T-helper 2 cell treated with Interferon-gamma antibody and Interleukin-4, amounts not matched to agents 5 μg/mL and 100 μg/mL, for 36 hours (primary cell): ENCODE measurements around the gene MAML2.

ENCODE experiments used
- DNase-seq: peaks from one replicate; pipeline ENCODE4 v3.0.0; 2021; ENCODE audit warnings: low spot score
- H3K27ac Mint-ChIP-seq: one replicate; pipeline ENCODE4 v1.8.0; 2021; ENCODE audit warnings: mild to moderate bottlenecking, mixed read lengths
- H3K27me3 Mint-ChIP-seq: one replicate; pipeline ENCODE4 v1.8.0; 2021; ENCODE audit warnings: low read depth, mixed read lengths
- H3K36me3 Mint-ChIP-seq: one replicate; pipeline ENCODE4 v1.8.0; 2021; ENCODE audit warnings: low read depth, mixed read lengths
- H3K4me1 Mint-ChIP-seq: one replicate; pipeline ENCODE4 v1.8.0; 2021; ENCODE audit warnings: low read depth, mixed read lengths
- H3K4me3 Mint-ChIP-seq: one replicate; pipeline ENCODE4 v1.8.0; 2022; ENCODE audit warnings: mild to moderate bottlenecking, moderate library complexity, mixed read lengths
- H3K9me3 Mint-ChIP-seq: one replicate; pipeline ENCODE4 v1.8.0; 2021; ENCODE audit warnings: mixed read lengths

The MAML2 gene

GRCh38 chr11:96088914-96089313 lies 254.1 kb downstream of the MAML2 start:
- Mint-ChIP-seq H3K4me1 (peaks cover 15% of the 10 kb centered on the region), H3K27ac (no peak overlapping the region), H3K4me3 (no peak overlapping the region), H3K27me3 (no peaks in the 10 kb centered on the region), H3K36me3 (peaks cover 15% of the 10 kb centered on the region), H3K9me3 (no peaks in the 10 kb centered on the region)
- DNase-seq = no peak

GRCh38 chr11:96086111-96086510 lies 256.9 kb downstream of the MAML2 start:
- DNase-seq = no peak
- Mint-ChIP-seq H3K9me3 (no peaks in the 10 kb centered on the region), H3K27me3 (no peaks in the 10 kb centered on the region), H3K36me3 (peaks cover 6% of the 10 kb centered on the region), H3K27ac (no peak overlapping the region), H3K4me1 (peaks cover 11% of the 10 kb centered on the region), H3K4me3 (no peak overlapping the region)

DNA sequence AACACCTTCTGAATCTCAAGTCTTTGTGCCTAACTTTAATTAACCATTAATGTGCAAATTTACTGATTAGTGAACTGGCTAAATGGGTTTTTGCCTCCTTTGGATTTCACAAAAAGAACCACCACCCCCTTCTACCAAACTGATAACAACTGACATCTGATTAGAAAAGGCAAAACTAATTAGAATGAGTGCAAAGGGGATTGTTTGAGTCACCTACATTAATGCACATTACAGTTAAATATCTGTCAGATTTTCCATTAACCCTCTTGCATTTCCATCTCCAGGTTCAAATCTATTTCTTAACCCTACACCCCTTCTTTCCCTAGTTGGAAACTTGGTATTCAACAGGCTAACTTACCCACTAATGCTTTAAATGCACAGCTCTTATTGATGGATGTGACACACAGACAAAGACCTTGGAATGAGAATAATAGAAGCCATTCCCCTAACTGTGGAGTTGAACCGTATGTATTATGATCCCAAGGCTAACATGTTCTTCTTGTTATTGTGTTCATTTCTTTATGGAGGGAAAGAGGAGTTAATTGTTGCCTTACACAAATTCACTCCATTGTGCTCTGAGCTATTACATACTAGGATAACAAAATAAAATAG lies 257.6 kb downstream of the MAML2 start:
- Mint-ChIP-seq H3K4me1 (peaks cover 11% of the 10 kb centered on the region), H3K9me3 (no peaks in the 10 kb centered on the region), H3K27ac (no peak overlapping the region), H3K27me3 (no peaks in the 10 kb centered on the region), H3K4me3 (no peak overlapping the region), H3K36me3 (peaks cover 6% of the 10 kb centered on the region)
- no peak for DNase-seq

DNA sequence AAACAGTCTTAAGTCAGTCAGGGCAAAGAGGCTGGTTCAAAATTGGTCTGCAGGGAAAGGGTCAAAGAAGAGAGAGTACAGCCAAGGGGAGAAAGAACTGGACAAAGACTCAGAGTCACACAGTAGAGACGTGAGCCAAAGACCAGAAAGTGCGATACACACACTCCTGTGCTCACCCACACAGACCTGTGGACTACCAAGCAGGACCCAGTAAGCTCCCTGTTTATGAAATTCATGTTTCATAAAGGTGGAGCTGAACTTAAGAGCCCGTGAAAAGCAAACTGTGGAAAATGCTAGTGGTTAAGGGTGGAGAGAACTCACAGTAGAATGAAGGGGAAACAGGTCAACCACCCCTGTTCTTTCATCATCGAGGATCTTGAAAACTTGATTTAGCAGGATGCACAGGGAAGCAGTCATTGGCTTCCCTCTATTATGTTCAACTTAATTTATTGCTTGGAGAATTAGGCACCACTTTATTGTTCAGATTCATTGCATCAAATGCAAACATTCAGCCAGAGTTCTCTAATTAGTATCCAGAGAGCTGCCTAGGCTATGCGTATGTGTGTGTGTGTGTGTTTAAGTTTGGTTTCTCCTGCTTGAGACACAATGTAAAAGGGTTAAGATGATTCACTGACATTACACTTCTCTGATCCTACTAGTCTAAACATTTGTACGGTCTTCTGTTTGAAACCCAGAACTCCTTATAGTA lies 258.2 kb downstream of the MAML2 start:
- no peak for DNase-seq
- Mint-ChIP-seq H3K36me3 (peaks cover 6% of the 10 kb centered on the region), H3K27me3 (no peaks in the 10 kb centered on the region), H3K9me3 (no peaks in the 10 kb centered on the region), H3K4me3 (no peak overlapping the region), H3K4me1 (peaks cover 15% of the 10 kb centered on the region), H3K27ac (no peak overlapping the region)

DNA sequence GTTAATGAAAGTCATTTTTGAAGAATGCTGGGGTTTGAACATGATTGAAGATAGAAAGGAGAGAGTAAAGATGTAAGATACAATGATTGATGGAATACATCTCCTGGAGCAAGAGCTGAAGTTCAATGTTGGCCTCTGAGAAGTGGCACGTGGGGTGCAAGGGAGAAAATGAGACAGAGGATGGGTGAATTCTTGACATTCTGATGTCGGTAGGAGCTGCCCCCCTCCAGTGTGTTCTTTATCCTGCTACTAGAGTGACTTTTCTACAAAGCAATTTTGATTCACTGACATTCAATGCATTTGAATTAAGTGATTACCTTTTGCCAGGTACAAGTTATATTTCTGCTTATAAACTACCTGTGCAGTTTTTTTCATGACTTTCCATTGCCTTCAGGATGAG lies 260.1 kb downstream of the MAML2 start:
- Mint-ChIP-seq H3K27ac (no peak overlapping the region), H3K4me1 (peaks cover 14% of the 10 kb centered on the region), H3K4me3 (no peak overlapping the region)

DNA sequence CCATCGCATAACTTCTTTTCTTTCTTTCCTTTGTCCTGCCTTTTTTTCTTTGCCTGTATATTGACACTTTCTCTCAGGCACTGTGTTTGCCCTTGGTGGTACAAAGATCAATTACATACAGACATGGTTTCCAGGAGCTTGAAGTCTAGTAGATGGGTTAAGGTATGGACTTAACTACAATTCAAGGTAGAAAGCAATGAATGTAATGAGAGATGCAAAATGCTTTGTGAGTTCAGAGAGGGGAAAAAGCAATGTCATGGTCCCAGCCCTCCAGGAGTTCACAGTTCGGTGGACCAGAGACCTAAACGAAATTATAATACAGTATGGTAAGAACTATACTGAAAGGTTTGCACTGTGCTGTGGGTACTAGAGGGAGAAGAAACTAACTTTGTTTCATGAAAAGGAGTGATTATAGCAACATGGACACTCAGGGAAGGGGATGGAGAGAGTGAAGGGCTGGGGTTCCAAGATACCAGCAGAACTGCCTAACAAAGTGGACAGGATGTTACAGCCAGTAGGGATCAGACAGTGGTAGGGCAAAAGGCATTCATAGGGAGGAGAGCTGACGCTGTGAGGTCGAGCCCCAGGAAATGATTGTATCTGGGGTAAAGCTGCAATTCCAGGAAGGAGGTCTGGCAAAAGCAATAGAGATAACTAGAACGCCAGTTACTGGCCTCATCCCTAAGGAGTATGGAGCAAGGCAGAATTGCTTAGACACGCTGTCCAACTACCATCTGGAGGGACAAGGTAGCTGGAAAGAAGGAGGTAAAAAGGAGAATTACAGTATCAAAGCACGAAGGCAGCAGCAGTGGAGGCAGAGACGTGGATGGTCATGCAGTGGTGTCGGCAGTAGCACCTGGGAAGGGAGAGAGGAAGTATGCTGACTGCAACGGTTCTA lies 260.7 kb downstream of the MAML2 start:
- H3K4me1 Mint-ChIP-seq = peaks cover 15% of the 10 kb centered on the region
- no peaks in the 10 kb centered on the region for H3K9me3 Mint-ChIP-seq
- H3K36me3 Mint-ChIP-seq = peaks cover 6% of the 10 kb centered on the region
- H3K27ac Mint-ChIP-seq = no peak overlapping the region
- no peaks in the 10 kb centered on the region for H3K27me3 Mint-ChIP-seq
- DNase-seq = no peak
- no peak overlapping the region for H3K4me3 Mint-ChIP-seq

More for the DNA sequence above, 260.1 kb downstream of the MAML2 start:
- Mint-ChIP-seq H3K9me3 (no peaks in the 10 kb centered on the region), H3K27me3 (no peaks in the 10 kb centered on the region), H3K36me3 (peaks cover 4% of the 10 kb centered on the region)
- DNase-seq = no peak

GRCh38 chr11:96081561-96081960 lies 261.4 kb downstream of the MAML2 start:
- Mint-ChIP-seq H3K27me3 (no peaks in the 10 kb centered on the region), H3K36me3 (peaks cover 5% of the 10 kb centered on the region), H3K4me3 (no peak overlapping the region), H3K9me3 (no peaks in the 10 kb centered on the region), H3K4me1 (peaks cover 17% of the 10 kb centered on the region), H3K27ac (no peak overlapping the region)
- DNase-seq = no peak

DNA sequence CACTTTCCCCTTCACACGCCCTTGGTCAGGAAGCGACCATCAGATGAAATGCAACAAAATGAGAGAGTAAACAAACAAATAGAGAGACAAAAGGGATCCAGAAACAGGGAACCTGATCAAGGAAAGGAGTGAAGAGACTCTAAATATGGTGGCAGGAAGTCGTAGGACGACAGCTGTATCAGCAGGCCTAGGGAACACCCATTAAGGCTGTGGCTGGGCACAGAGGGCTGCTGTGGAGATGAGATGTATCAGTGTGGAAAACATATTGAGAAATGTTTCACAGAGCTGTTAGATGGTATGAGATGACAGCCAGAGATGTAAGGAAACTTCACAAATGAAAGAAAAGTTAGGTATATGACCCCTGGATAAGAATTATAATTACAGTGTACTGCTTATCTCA lies 263.3 kb downstream of the MAML2 start:
- no peak overlapping the region for H3K4me3 Mint-ChIP-seq
- H3K27me3 Mint-ChIP-seq = no peaks in the 10 kb centered on the region
- peaks cover 32% of the 10 kb centered on the region for H3K4me1 Mint-ChIP-seq
- no peak for DNase-seq
- peaks cover 4% of the 10 kb centered on the region for H3K36me3 Mint-ChIP-seq
- no peak overlapping the region for H3K27ac Mint-ChIP-seq
- no peaks in the 10 kb centered on the region for H3K9me3 Mint-ChIP-seq

- peak; percentile 44 for DNase-seq
- Mint-ChIP-seq H3K9me3 (no peaks in the 10 kb centered on the region), H3K4me1 (peaks cover 36% of the 10 kb centered on the region), H3K27me3 (no peaks in the 10 kb centered on the region), H3K36me3 (peaks cover 7% of the 10 kb centered on the region), H3K27ac (peak overlapping the region; percentile 55), H3K4me3 (peak overlapping the region; percentile 49)
Observed at GRCh38 chr11:96075532-96075959, 267.4 kb downstream of the MAML2 start.

DNA sequence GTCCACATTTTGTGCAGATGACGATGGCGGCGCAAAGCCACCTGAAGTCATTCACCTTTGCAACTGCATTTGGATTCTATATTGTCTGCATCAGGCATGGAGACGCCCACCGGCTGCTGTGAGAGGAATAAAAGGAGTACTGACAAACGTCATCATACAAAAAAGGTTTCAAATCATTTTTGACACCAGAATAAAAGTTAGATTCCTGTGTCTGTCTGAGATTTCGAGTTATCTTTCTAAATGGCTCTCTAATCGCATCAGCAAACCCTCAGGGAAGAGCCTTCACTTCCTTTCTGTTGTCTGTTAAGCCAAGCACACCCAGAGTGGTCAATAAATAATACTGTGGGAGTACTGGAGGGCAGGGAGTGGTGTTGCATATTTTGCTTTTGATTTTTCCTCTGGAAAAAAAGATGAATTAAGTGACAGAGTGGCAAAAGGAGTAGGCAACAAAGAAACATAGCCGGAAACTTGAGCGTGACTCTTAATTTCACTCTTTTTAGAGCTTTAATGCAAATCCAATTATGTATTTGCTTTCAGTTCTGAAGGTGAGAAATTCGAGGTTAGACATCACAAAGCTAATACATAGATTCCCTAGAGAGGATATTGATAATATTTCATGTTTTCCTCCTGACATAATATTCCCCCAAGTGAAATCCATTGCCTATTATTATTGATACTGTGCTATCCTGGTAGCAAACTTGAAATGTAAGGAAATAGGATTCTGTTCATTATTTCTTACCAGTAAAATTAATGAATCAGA lies 268.3 kb downstream of the MAML2 start:
- Mint-ChIP-seq H3K4me1 (peaks cover 32% of the 10 kb centered on the region), H3K4me3 (peak overlapping the region; percentile 49), H3K27me3 (no peaks in the 10 kb centered on the region), H3K27ac (peak overlapping the region; percentile 55), H3K36me3 (peaks cover 7% of the 10 kb centered on the region), H3K9me3 (no peaks in the 10 kb centered on the region)
- DNase-seq = no peak

DNA sequence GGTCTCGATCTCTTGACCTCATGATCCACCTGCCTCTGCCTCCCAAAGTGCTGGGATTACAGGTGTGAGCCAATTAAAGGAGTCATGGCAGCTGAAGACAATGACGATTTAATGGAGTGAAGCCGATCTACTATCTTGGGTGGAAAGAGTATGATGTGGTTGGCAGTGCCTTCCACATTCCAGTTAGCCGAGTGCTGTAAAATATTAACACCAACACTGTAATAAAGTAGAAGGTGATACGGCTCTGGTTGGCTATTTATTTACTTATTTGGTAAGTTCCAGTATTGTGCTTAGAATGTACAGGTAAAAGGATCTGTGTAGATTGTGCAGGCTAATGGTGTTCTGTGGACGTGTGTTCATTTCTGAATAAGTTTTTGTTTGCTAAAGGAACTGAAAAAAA lies 269.5 kb downstream of the MAML2 start:
- H3K27ac Mint-ChIP-seq = no peak overlapping the region

GRCh38 chr11:96072592-96072991 lies 270.4 kb downstream of the MAML2 start:
- peaks cover 32% of the 10 kb centered on the region for H3K4me1 Mint-ChIP-seq
- DNase-seq = no peak
- no peaks in the 10 kb centered on the region for H3K9me3 Mint-ChIP-seq
- H3K27ac Mint-ChIP-seq = no peak overlapping the region
- no peak overlapping the region for H3K4me3 Mint-ChIP-seq
- H3K27me3 Mint-ChIP-seq = no peaks in the 10 kb centered on the region
- peaks cover 3% of the 10 kb centered on the region for H3K36me3 Mint-ChIP-seq

More for the DNA sequence above, 269.5 kb downstream of the MAML2 start:
- no peaks in the 10 kb centered on the region for H3K9me3 Mint-ChIP-seq
- H3K4me1 Mint-ChIP-seq = peaks cover 29% of the 10 kb centered on the region
- DNase-seq = no peak
- no peaks in the 10 kb centered on the region for H3K27me3 Mint-ChIP-seq
- H3K4me3 Mint-ChIP-seq = no peak overlapping the region
- peaks cover 7% of the 10 kb centered on the region for H3K36me3 Mint-ChIP-seq

DNA sequence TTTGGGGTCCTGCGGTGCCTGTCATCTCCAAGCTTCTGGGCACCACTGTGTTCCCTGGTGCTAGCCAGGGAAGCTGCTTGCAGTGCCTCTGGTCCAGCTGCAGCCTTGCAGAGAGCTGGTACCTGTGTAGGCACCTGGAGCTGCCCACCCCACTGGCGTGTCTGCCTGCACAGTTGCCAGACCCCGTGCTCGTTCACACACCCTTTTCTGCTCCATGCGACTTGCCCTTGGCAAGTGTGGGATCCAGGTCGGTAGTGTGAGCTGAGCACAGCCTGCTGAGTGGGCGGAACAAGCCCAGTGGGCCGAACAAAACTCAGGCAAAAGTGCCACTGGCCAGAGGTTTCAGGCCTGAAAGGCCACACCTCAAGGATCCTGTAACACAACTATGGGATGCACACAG lies 272.5 kb downstream of the MAML2 start:
- DNase-seq = no peak
- Mint-ChIP-seq H3K9me3 (no peaks in the 10 kb centered on the region), H3K4me3 (no peak overlapping the region), H3K36me3 (peaks cover 3% of the 10 kb centered on the region), H3K27me3 (no peaks in the 10 kb centered on the region), H3K27ac (no peak overlapping the region), H3K4me1 (peaks cover 19% of the 10 kb centered on the region)
